Mucosa of descending colon (tissue), 3 donors: ENCODE measurements around the gene ATAD3B. TPM values are rescaled to one million over a fixed set of nuclear protein-coding genes. Genes with fewer than 3 reads are reported as not detected.
A peak's percentile ranks its signal among the peaks of the same experiment; 100 is the strongest.
"Not testable (repeated sequence)": the region's sequence is repeated elsewhere in the genome, so short reads cannot be mapped to it uniquely, and the experiment has no call there.

Experiments used
- ATAC-seq: fragments of 200-7000 bp; cut with Tn5 transposase; one replicate; pipeline ENCODE4 v1.9.1; 2020; ENCODE audit warnings: mild to moderate bottlenecking, moderate library complexity
- DNase-seq, 3 donors: peaks; one replicate each; pipeline ENCODE4 v3.0.0-alpha.2; 2020
- H3K36me3 ChIP-seq: fragments of 200-600 bp; one replicate; pipeline ENCODE4 v1.8.0; 2021; ENCODE audit warnings: low read depth, mild to moderate bottlenecking
- H3K4me1 ChIP-seq: fragments of 200-600 bp; one replicate; pipeline ENCODE4 v1.8.0; 2021; ENCODE audit warnings: low read depth, mild to moderate bottlenecking
- H3K4me3 ChIP-seq: fragments of 200-600 bp; one replicate; pipeline ENCODE4 v1.8.0; 2021; ENCODE audit warnings: mild to moderate bottlenecking
- H3K9me3 ChIP-seq: fragments of 200-600 bp; one replicate; pipeline ENCODE4 v1.8.0; 2021; ENCODE audit warnings: mild to moderate bottlenecking
- CTCF ChIP-seq: fragments of 200-600 bp; IDR thresholded peaks from one replicate; pipeline ENCODE4 v1.8.0; 2022; ENCODE audit warnings: antibody characterized with exemption, mild to moderate bottlenecking
- intact Hi-C, 2 donors: fragments of 100-400 bp; cut with DNase I in 1 of 2; cut with micrococcal nuclease in 1 of 2; formaldehyde crosslinking; loops; one replicate each; pipeline versions ENCODE4 v1.11.0 to v1.11.1; 2022; cut with DNase I, micrococcal nuclease
- total RNA-seq, 3 donors: library from RNA; stranded (reverse); fragmentation: NEBNext Ultra II Directional in 2 of 3; extraction: Animal tissue kit (Norgen Biotek cat#: 25700) in 2 of 3; gene quantifications; one replicate each; pipeline versions ENCODE4 v1.2.1 to v1.2.4, GENCODE V29; 2021 to 2023
- donor health status: DM: no; HTN: no; CAD: no; lungs with moderate emphysema.
- donor health status: DM: no; HTN: no; CAD: no.
- donor health status: DM: no; HTN: yes; CAD: no.

ATAD3B gene
- total RNA-seq, 3 donors from 2014 or later, result 22.8 to 30.9 (median 25.4) TPM

- DNase-seq (no peak), ATAC-seq (no peak)
- intact Hi-C loops, result no loop called here
- no peaks in the 10 kb centered on the region for H3K4me1 ChIP-seq
- H3K4me3 ChIP-seq, result no peak overlapping the region
- no peak for TF ChIP-seq CTCF
- H3K36me3 ChIP-seq, result no peaks in the 10 kb centered on the region
- H3K9me3 ChIP-seq, result peaks cover 13% of the 10 kb centered on the region
Observed at GRCh38 chr1:1529321-1529720, 57.8 kb downstream of the ATAD3B start.

GRCh38 chr1:1529936-1530335, 58.4 kb downstream of the ATAD3B start:
- Histone ChIP-seq H3K4me3 (no peak overlapping the region), H3K4me1 (no peaks in the 10 kb centered on the region), H3K36me3 (no peaks in the 10 kb centered on the region), H3K9me3 (peaks cover 13% of the 10 kb centered on the region)
- ATAC-seq, result no peak
- DNase-seq, result no peak
- intact Hi-C loops, result no loop called here
- no peak for TF ChIP-seq CTCF

GRCh38 chr1:1531947-1532346, 60.4 kb downstream of the ATAD3B start:
- H3K36me3 ChIP-seq, result no peaks in the 10 kb centered on the region
- H3K4me1 ChIP-seq, result no peaks in the 10 kb centered on the region
- no peak for TF ChIP-seq CTCF
- peaks cover 13% of the 10 kb centered on the region for H3K9me3 ChIP-seq
- H3K4me3 ChIP-seq, result no peak overlapping the region
- ATAC-seq, result no peak
- intact Hi-C loops, result no loop called here
- no peak for DNase-seq

- DNase-seq, H3K36me3 ChIP-seq, H3K4me3 ChIP-seq, ATAC-seq, H3K4me1 ChIP-seq, intact Hi-C loops: not testable (repeated sequence)
- H3K9me3 ChIP-seq, result peaks cover 13% of the 10 kb centered on the region
Observed at GRCh38 chr1:1533176-1533893, 61.8 kb downstream of the ATAD3B start.

- H3K4me1 ChIP-seq, H3K4me3 ChIP-seq, DNase-seq, H3K36me3 ChIP-seq, intact Hi-C loops: not testable (repeated sequence)
- peaks cover 13% of the 10 kb centered on the region for H3K9me3 ChIP-seq
- peak; percentile 8 for ATAC-seq
Observed at GRCh38 chr1:1533894-1534291, 62.3 kb downstream of the ATAD3B start.

- no peak for DNase-seq
- no peak for ATAC-seq
- TF ChIP-seq CTCF, result no peak
- H3K36me3 ChIP-seq, result no peaks in the 10 kb centered on the region
- H3K4me3 ChIP-seq, result no peak overlapping the region
- peaks cover 13% of the 10 kb centered on the region for H3K9me3 ChIP-seq
- H3K4me1 ChIP-seq, result peaks cover 2% of the 10 kb centered on the region
- intact Hi-C loops, result no loop called here
Observed at GRCh38 chr1:1534401-1535154, 63.0 kb downstream of the ATAD3B start.
